Transverse colon (tissue), 4 donors: ENCODE measurements around the gene EDNRB.

Source experiments
- POLR2A ChIP-seq: fragments of 450-650 bp; IDR thresholded peaks from one replicate; pipeline ENCODE4 v1.6.1; 2016; ENCODE audit warnings: antibody characterized with exemption, mild to moderate bottlenecking, moderate library complexity
- POLR2AphosphoS5 ChIP-seq, 3 donors: sonication (generic); formaldehyde crosslinking; IDR thresholded peaks; one replicate each; pipeline ENCODE4 v1.6.1; 2016; ENCODE audit warnings: antibody characterized with exemption in 3 of 3
- TF ChIP-seq, protein P1 (sequence below), 5 experiments: fragments of 200-600 bp in 3 of 5; fragments of 450-650 bp in 2 of 5; sonication (generic) in 3 of 5; IDR thresholded peaks; 1 replicate in 2 of 5; 2 replicates in 3 of 5; pipeline ENCODE4 v1.5.1; 2016 to 2017; ENCODE audit warnings: antibody characterized with exemption in 5 of 5, inconsistent platforms in 3 of 5, mild to moderate bottlenecking in 2 of 5, moderate library complexity in 1 of 5

DNA sequence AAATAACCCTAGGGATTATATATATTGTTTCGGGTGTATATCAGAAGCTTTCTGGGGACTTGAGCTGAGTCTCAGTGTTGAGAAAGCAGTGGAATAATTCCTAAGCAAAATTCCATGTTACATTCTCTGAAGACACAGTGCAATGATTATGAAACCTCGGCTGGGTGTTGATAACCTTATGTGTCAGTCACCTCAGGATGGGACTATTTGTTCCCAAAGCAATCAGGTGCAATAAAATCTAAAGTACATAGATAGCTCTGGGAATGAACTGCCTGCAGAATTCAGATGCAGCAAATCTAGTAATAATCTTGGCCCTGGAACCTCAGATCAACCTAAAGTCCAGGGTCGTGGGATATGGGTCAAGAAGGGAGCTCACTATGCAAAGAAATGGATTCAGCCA, 53.0 kb downstream of the EDNRB start:
- TF ChIP-seq POLR2AphosphoS5 (IDR thresholded peaks at IDR 0.05) = no peak
- TF ChIP-seq, protein P1, sequence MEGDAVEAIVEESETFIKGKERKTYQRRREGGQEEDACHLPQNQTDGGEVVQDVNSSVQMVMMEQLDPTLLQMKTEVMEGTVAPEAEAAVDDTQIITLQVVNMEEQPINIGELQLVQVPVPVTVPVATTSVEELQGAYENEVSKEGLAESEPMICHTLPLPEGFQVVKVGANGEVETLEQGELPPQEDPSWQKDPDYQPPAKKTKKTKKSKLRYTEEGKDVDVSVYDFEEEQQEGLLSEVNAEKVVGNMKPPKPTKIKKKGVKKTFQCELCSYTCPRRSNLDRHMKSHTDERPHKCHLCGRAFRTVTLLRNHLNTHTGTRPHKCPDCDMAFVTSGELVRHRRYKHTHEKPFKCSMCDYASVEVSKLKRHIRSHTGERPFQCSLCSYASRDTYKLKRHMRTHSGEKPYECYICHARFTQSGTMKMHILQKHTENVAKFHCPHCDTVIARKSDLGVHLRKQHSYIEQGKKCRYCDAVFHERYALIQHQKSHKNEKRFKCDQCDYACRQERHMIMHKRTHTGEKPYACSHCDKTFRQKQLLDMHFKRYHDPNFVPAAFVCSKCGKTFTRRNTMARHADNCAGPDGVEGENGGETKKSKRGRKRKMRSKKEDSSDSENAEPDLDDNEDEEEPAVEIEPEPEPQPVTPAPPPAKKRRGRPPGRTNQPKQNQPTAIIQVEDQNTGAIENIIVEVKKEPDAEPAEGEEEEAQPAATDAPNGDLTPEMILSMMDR (IDR thresholded peaks at IDR 0.05) = no peak
- no peak for TF ChIP-seq POLR2A
